GM12891 (cell line): Measurements from ENCODE around the gene PPP1R36.
"Not testable (repeated sequence)": the region's sequence is repeated elsewhere in the genome, so short reads cannot be mapped to it uniquely, and the experiment has no call there.

ENCODE experiments used
- DNase-seq: peaks from one replicate; pipeline ENCODE4 v3.0.0; 2011; ENCODE audit warnings: low spot score; ENCODE audit not compliant: insufficient read length
- FAIRE-seq: peaks from 2 replicates; lab custom pipeline; 2011; peaks lifted over from hg19 to GRCh38; lab: Jason Lieb, UNC
- PAX5 ChIP-seq: IDR thresholded peaks from 2 replicates; pipeline ENCODE4 v1.6.1; 2011; ENCODE audit warnings: low read length, moderate library complexity, mild to moderate bottlenecking; ENCODE audit not compliant: insufficient read depth, severe bottlenecking
- POLR2A ChIP-seq: IDR thresholded peaks from 2 replicates; pipeline ENCODE4 v1.6.1; 2011; ENCODE audit warnings: low read depth, low read length, control low read depth
- POLR2AphosphoS5 ChIP-seq: IDR thresholded peaks from 2 replicates; pipeline ENCODE4 v1.6.1; 2011; ENCODE audit warnings: low read depth, low read length, control low read depth
- POU2F2 ChIP-seq: IDR thresholded peaks from 2 replicates; pipeline ENCODE4 v1.6.1; 2011; ENCODE audit warnings: low read depth, mild to moderate bottlenecking, control low read depth, low read length, moderate library complexity
- SPI1 ChIP-seq: IDR thresholded peaks from 2 replicates; pipeline ENCODE4 v1.6.1; 2011; ENCODE audit warnings: low read depth, low read length, control low read depth
- TAF1 ChIP-seq: IDR thresholded peaks from 2 replicates; pipeline ENCODE4 v1.6.1; 2011; ENCODE audit warnings: low read depth, low read length, control low read depth

PPP1R36 gene

GRCh38 chr14:64610049-64610746 lies 60.4 kb downstream of the PPP1R36 start:
- no peak for FAIRE-seq
- TF ChIP-seq POLR2AphosphoS5 (no peak), SPI1 (no peak), PAX5 (no peak), POU2F2 (no peak), POLR2A (no peak), TAF1 (no peak)
- DNase-seq, result no peak

GRCh38 chr14:64611358-64612020 lies 61.7 kb downstream of the PPP1R36 start:
- TF ChIP-seq POU2F2, result no peak
- no peak for TF ChIP-seq POLR2A
- no peak for TF ChIP-seq TAF1
- no peak for TF ChIP-seq SPI1
- no peak for TF ChIP-seq POLR2AphosphoS5
- TF ChIP-seq PAX5, result no peak
- DNase-seq, result no peak
- FAIRE-seq, result no peak

GRCh38 chr14:64612021-64612380 lies 62.2 kb downstream of the PPP1R36 start:
- FAIRE-seq (no peak), DNase-seq (no peak)
- TF ChIP-seq PAX5 (no peak), POLR2A (no peak), TAF1 (no peak), SPI1 (no peak), POU2F2 (no peak), POLR2AphosphoS5 (no peak)

GRCh38 chr14:64612971-64613666 lies 63.4 kb downstream of the PPP1R36 start:
- FAIRE-seq, result no peak
- no peak for DNase-seq
- no peak for TF ChIP-seq POU2F2
- TF ChIP-seq POLR2AphosphoS5, result no peak
- no peak for TF ChIP-seq POLR2A
- no peak for TF ChIP-seq SPI1
- no peak for TF ChIP-seq PAX5
- TF ChIP-seq TAF1, result no peak

GRCh38 chr14:64614166-64614565 lies 64.4 kb downstream of the PPP1R36 start:
- FAIRE-seq (no peak), DNase-seq (no peak)
- TF ChIP-seq TAF1 (no peak), PAX5 (no peak), POLR2A (no peak), POLR2AphosphoS5 (no peak), POU2F2 (no peak), SPI1 (no peak)

GRCh38 chr14:64614805-64615391 lies 65.1 kb downstream of the PPP1R36 start:
- no peak for TF ChIP-seq PAX5
- TF ChIP-seq POU2F2, result no peak
- TF ChIP-seq TAF1, result no peak
- TF ChIP-seq SPI1, result no peak
- no peak for TF ChIP-seq POLR2AphosphoS5
- TF ChIP-seq POLR2A, result no peak
- FAIRE-seq (no peak), DNase-seq (no peak)

- not testable (repeated sequence) for DNase-seq, FAIRE-seq
Observed at GRCh38 chr14:64617872-64618408, 68.2 kb downstream of the PPP1R36 start.

- TF ChIP-seq PAX5 (no peak), SPI1 (no peak), TAF1 (no peak), POLR2A (no peak), POU2F2 (no peak), POLR2AphosphoS5 (no peak)
- FAIRE-seq, result no peak
- DNase-seq, result no peak
Observed at GRCh38 chr14:64620910-64621309, 71.1 kb downstream of the PPP1R36 start.

GRCh38 chr14:64623554-64624165 lies 73.9 kb downstream of the PPP1R36 start:
- DNase-seq (no peak), FAIRE-seq (no peak)
- TF ChIP-seq SPI1 (no peak), POLR2A (no peak), PAX5 (no peak), TAF1 (no peak), POLR2AphosphoS5 (no peak), POU2F2 (no peak)
